Mesodermal cell (in vitro differentiated cells): ENCODE results near the gene FAM171A2. TPM values are rescaled to one million over a fixed set of nuclear protein-coding genes. Genes with fewer than 3 reads are reported as not detected.

Source experiments
- H3K27ac ChIP-seq: 2 replicates; pipeline ENCODE4 v1.7.0; 2013; ENCODE audit warnings: mild to moderate bottlenecking, low read depth, low read length, moderate library complexity; ENCODE audit not compliant: severe bottlenecking
- H3K36me3 ChIP-seq: 2 replicates; pipeline ENCODE4 v1.7.1; 2013; ENCODE audit warnings: mild to moderate bottlenecking, low read length, moderate library complexity; ENCODE audit not compliant: control insufficient read depth, insufficient read depth
- H3K4me1 ChIP-seq: one replicate; pipeline ENCODE4 v1.7.1; 2013; ENCODE audit warnings: mild to moderate bottlenecking, low read length; ENCODE audit not compliant: insufficient read depth, control insufficient read depth, poor library complexity, severe bottlenecking
- H3K4me3 ChIP-seq: 2 replicates; pipeline ENCODE4 v1.7.0; 2013; ENCODE audit warnings: low read length, control low read depth, mild to moderate bottlenecking; ENCODE audit not compliant: insufficient read depth, poor library complexity, severe bottlenecking; ENCODE audit errors: extremely low read depth
- H3K9me3 ChIP-seq: 2 replicates; pipeline ENCODE4 v1.7.1; 2013; ENCODE audit warnings: mild to moderate bottlenecking, low read length, moderate library complexity; ENCODE audit not compliant: control insufficient read depth
- WGBS, 2 experiments: methylation state at CpG; one replicate each; pipeline ENCODE4 v1.1.5; 2013; ENCODE audit warnings: missing lambda C conversion rate in 2 of 2; ENCODE audit not compliant: insufficient coverage in 2 of 2; 5-methylcytosine and 5-hydroxymethylcytosine counted together
- polyA plus RNA-seq, 2 experiments: library from polyadenylated mRNA; stranded (reverse); fragments of 50-300 nt; gene quantifications; one replicate each; pipeline ENCODE4 v1.2.3, GENCODE V29; 2013

FAM171A2 gene
- 29.0 TPM for polyA plus RNA-seq (2013, experiment 1 of 2)
- 23.7 TPM for polyA plus RNA-seq (2013, experiment 2 of 2)

DNA sequence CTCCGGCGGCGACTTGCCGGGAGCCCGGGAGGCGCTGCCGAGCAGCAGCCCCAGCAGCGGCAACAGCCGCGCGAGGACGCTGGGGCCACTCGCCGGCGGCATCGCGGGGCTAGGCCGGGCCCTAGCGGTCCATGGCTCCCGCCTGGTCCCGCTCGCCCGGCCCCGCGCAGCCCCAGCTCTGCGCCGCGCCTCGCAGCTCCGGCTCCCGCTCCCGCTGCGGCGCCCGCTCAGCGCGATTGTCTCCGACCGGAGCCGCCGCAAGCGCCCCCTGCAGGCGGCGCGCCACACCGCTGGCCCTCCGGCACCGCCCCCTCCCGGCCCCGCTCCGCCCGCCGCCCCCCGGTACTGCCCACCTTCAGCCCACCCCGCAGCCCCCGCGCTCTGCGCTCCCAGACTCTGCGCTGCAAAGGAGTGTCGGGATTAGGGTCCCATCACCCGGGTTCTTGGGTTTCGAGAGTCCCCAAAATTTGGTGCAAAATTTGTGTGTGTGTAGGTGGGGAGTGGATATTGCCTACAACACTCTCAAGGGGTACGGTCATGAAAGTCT lies at the start of gene FAM171A2:
TSS of gene FAM171A2 (minus strand) at position 241 of the 547 bp plus-strand sequence. CDS start at position 102, 139 bp downstream.
- H3K36me3 ChIP-seq: peaks cover 4% of the 10 kb centered on the region
- H3K4me3 ChIP-seq: peak within 1 kb of the TSS; percentile 86
- WGBS, 2 experiments: 0% methylated on average over 36 to 40 of the region's 63 CpGs
- peaks cover 18% of the 10 kb centered on the region for H3K4me1 ChIP-seq
- H3K9me3 ChIP-seq: no peaks in the 10 kb centered on the region
- peak within 1 kb of the TSS; percentile 16 for H3K27ac ChIP-seq

DNA sequence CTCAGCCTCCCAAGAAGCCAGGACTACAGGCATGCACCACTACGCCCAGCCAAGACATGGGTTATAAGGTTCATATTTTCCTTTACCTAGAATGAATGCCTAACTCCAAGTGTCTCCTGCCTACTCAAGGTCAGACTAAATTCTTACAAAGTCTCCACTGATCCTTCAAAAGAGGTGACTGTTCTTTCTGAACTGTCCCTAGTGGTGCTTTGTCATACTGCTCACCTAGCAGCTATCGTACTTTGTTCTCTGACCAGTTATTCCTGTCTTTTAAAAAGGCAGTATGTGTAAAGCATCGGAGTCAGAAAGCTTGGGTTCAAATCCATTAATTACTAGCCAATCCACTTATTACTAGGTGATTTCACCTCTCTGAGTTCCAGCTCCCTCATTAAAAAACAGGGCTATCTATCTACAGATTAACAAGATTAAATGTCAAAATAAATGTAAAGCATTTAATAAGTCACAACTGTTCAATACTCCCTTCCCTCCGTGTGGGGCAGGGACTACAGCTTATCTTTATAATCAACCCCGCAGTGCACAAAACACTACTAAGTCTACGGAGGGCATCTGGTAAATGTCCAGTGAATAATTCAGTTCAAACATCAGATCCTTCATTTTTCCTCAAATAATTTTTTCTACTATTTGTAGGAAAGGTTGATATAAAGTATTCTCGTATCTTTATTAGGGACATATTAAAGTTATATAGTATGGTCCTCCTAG lies 45.8 kb upstream of the FAM171A2 start:
- Histone ChIP-seq H3K27ac (no peak overlapping the region), H3K4me1 (no peaks in the 10 kb centered on the region), H3K36me3 (peaks cover 40% of the 10 kb centered on the region), H3K9me3 (no peaks in the 10 kb centered on the region), H3K4me3 (no peak overlapping the region)
- WGBS, 2 experiments: 50 to 100% methylated on average over 2 of the region's 7 CpGs

DNA sequence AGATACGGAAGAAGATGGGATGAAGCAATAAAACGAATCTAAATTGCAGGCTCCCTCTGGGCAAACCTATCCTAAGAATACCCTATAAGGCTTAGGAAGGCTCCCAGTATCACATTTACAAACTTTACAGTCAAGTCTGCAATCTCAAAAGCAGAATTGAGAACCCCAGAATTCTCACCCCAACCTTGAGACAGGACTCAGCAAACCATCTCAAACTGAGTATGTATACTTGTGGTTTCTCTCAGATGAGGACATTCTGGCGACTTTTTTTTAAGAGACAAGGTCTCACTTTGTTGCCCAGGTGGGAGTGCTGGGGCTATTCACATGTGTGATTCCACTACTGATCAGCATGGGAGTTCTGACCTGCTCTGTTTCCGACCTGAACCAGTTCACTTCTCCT lies 45.1 kb upstream of the FAM171A2 start:
- Histone ChIP-seq H3K27ac (no peak overlapping the region), H3K36me3 (peaks cover 40% of the 10 kb centered on the region), H3K4me3 (no peak overlapping the region), H3K9me3 (no peaks in the 10 kb centered on the region), H3K4me1 (no peaks in the 10 kb centered on the region)
- WGBS, 2 experiments: 90 to 95% methylated on average over 2 of the region's 4 CpGs

DNA sequence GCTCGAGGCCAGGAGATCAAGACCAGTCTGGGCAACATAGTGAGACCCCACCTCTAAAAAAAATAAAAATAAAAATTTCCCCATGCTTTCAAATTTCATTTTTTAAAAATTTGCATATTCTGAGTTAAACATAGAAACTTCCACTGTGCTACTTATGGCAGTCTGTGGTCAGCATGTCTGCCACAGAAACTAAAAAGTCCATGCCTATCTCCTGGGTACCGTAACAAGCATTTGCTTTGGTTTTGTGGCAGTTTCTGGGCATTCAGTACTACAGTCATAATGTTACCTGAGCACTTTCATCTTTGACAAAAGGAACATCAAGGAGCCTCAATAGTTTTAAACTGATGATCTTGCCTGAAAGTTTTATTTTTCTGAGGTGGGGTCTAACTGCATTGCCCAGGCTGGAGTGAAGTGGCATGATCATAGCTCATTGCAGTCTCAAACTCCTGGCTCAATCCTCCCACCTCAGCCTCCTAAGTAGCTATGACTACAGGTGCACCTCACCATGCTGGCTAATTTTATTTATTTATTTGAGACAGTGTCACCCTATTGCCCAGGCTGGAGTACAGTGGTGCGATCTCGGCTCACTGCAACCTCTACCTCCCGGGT lies 39.0 kb upstream of the FAM171A2 start:
- WGBS, 2 experiments: 100% methylated on average over 1 of the region's 5 CpGs
- no peaks in the 10 kb centered on the region for H3K4me1 ChIP-seq
- H3K36me3 ChIP-seq: peaks cover 75% of the 10 kb centered on the region
- H3K9me3 ChIP-seq: no peaks in the 10 kb centered on the region
- no peak overlapping the region for H3K27ac ChIP-seq
- no peak overlapping the region for H3K4me3 ChIP-seq

DNA sequence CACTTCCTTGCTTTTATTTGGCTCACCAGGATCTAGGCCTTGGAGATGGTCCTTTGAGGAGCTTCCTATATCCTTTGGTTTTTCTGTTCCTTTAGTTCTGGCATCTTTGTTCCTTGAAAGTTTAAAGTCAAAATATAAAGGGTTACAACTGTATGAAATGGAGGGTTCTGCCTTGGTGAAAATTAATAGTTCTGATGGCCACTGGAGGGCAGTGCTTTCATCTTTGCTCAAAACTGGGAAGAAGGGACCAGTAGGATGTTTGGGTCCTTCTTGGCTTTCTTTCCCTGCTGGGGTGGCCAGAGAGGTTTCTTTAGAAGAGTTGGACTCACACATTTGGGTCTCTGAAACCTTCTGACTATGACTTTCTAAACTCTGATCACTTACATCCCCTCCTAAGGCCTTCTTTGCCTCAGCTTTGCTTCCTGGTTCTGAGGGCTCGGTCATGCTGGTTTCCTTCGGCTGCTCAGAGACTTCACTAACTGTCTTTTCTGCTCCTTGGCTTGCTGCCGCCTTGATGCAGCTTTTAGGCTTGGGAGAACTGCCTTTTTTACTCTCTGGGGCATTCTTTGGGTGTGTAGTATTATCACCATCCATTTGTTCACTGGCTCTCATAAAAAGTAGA lies 36.7 kb upstream of the FAM171A2 start:
- no peak overlapping the region for H3K4me3 ChIP-seq
- H3K36me3 ChIP-seq: peaks cover 83% of the 10 kb centered on the region
- H3K4me1 ChIP-seq: no peaks in the 10 kb centered on the region
- no peaks in the 10 kb centered on the region for H3K9me3 ChIP-seq
- 88 to 100% methylated on average over 2 of the region's 3 CpGs for WGBS, 2 experiments
- no peak overlapping the region for H3K27ac ChIP-seq

DNA sequence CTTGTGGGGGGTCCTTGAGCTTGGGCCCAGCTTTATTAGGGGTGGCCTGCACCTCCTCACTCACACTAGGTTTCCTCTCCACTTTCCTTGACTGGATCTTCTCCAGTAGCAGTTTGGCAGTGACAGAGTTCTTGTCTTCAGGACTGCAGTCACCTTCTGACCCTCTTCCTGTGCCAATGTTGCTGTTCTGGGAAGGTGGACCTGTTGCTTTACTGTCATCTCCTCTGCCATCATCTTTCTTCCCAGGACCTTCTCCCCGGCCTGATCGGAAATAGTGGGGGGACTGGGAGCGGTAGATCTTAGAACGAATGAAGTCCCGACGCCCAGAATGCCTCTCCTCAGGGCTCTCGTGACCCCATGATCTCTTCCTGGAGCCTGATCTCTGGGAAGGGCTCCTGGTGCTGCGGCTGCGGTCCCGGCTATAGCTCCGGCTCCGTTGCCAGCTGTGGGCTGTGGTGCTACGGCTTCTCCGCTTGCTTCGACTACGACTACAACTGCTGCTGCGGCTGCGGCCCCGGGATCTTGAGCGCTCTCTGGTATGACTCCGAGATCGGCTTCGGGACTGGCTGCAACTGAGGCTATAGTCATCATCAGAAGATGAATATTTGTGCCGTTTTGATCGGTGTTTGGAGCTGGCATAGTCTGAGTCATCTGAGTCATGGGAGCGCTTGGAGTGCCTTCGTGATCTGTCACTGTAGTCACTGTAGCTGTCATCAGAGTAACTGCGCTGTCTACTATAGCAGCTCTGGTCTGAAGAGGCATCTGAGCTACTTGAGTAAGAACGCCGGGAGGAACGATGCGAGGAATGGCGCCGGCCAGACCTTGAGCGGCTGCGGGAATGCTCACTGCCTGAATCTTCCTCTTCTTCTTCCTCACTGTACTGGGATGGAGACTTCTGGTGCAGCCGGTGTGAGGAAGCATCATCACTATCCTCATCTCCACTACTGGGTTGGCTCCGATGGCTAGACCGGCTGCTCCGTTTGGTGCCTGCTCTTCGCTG lies 35.3 kb upstream of the FAM171A2 start:
- Histone ChIP-seq H3K36me3 (peaks cover 81% of the 10 kb centered on the region), H3K9me3 (no peaks in the 10 kb centered on the region), H3K27ac (no peak overlapping the region), H3K4me1 (peaks cover 2% of the 10 kb centered on the region), H3K4me3 (no peak overlapping the region)
- 97% methylated on average over 33 to 40 of the region's 41 CpGs for WGBS, 2 experiments

DNA sequence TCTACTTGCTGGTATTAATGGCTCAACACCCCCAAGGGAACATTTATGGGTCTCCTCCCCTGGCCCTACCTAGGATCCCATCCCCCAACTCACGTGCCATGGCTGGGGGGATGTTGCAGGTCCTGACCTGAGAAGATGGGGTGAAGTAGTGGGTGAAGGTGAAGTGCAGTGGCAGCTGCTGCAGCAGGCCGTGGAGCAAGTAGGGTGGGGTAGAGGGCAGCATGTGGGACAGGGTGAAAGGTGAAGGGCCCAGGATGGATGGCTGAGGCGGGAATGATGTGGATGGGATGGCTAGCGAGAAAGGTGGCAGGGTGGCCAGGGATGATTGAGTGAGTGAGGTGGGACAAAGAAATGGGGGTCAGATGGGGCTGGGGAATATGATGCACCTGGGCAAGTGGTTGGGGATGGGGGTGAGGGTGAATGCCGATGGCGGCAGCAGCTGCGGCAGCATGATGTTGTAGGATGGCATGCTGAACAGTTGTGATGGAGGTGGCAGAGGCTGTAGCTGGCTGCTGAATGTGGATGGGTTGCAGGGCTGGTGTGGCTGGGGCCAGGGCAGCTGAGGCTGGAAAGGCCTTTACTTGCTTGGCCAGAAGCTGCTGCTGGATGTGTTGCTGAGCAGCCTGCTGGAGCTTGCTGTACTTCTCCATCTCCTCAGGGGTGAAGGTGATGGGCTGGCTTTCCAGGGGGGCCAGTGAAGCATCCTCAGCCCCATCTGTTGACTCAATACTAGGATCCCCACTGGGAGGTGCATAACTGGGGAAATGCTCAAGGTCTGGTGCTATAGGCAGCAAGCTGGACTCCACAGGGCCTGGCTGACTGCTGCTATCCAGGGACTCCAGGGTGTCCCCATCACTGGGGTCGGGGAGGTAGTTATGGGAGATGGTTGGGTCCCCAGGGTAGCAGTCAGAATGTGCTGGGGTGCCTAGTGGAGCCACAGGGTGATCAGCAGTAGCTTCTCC lies 34.1 kb upstream of the FAM171A2 start:
- WGBS, 2 experiments: 100% methylated on average over 2 to 6 of the region's 8 CpGs
- Histone ChIP-seq H3K27ac (no peak overlapping the region), H3K36me3 (peaks cover 71% of the 10 kb centered on the region)

DNA sequence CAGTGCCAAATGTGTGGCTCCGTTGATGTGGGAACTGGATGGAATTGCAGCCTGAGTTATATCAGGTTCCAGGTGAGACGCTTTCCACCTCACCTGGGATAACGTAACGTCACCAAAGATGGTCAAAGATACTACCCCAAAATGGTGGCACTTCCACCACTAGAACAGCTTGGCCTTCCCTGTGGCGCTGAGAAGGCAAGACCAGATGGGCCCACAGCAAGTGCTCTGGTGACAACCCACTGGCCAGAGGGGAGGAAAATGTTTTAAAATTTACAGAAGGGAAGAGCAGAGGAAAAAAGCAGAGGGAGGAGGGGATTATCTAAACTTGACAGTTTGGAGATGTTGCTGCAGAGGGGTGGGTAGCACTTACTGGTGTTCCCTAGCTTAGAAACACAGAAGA lies 33.3 kb upstream of the FAM171A2 start:
- Histone ChIP-seq H3K36me3 (peaks cover 64% of the 10 kb centered on the region), H3K4me1 (peaks cover 3% of the 10 kb centered on the region), H3K4me3 (no peak overlapping the region), H3K9me3 (no peaks in the 10 kb centered on the region), H3K27ac (no peak overlapping the region)
- 96 to 100% methylated on average over 1 to 4 of the region's 5 CpGs for WGBS, 2 experiments

More for the DNA sequence above, 34.1 kb upstream of the FAM171A2 start:
- H3K9me3 ChIP-seq: no peaks in the 10 kb centered on the region
- H3K4me3 ChIP-seq: no peak overlapping the region
- peaks cover 3% of the 10 kb centered on the region for H3K4me1 ChIP-seq

DNA sequence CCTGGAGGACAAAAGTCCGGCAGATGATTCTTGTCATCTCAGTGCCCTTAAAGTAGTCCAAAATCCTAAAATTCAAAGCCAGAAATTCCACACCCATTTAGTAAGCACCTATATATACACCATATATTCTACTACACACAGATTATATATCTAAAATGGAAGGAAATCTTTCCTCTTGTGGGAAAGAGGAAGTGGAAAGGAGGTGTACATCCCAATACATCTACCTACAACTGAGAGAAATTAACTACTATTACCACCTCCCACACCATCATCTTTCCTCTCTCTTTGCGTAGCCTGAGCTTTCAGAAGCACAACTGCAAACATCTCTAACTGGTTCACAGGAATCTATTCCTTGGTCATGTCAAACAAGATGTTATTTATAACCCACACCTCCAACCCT lies 31.2 kb upstream of the FAM171A2 start:
- Histone ChIP-seq H3K36me3 (peaks cover 43% of the 10 kb centered on the region), H3K27ac (no peak overlapping the region), H3K4me3 (no peak overlapping the region), H3K4me1 (peaks cover 3% of the 10 kb centered on the region), H3K9me3 (no peaks in the 10 kb centered on the region)
- 89 to 100% methylated on average over 2 of the region's 2 CpGs for WGBS, 2 experiments
